GM18861 (cell line): ENCODE results near the gene ASPN.

Experiments used
- ATAC-seq: cut with Tn5 transposase; IDR thresholded peaks from one replicate; pipeline ENCODE4 v1.9.1; 2021; ENCODE audit not compliant: unreplicated experiment

Gene ASPN

GRCh38 chr9:92506184-92506857 is 24.0 kb upstream of the ASPN start:
- no peak for ATAC-seq

GRCh38 chr9:92504881-92505280 is 22.6 kb upstream of the ASPN start:
- ATAC-seq = no peak

GRCh38 chr9:92503156-92503555 is 20.9 kb upstream of the ASPN start:
- no peak for ATAC-seq

- ATAC-seq = no peak
These were observed 19.5 kb upstream of the ASPN start for GRCh38 chr9:92501671-92502393.

- ATAC-seq = no peak
These were observed 18.4 kb upstream of the ASPN start for GRCh38 chr9:92500725-92501124.

- ATAC-seq = no peak
These were observed 17.4 kb upstream of the ASPN start for GRCh38 chr9:92499701-92500100.

GRCh38 chr9:92496396-92497176 is 14.3 kb upstream of the ASPN start:
- ATAC-seq = no peak

- no peak for ATAC-seq
These were observed 12.6 kb upstream of the ASPN start for GRCh38 chr9:92494856-92495255.

- no peak for ATAC-seq
These were observed 11.6 kb upstream of the ASPN start for GRCh38 chr9:92493749-92494387.

- ATAC-seq = no peak
These were observed 10.6 kb upstream of the ASPN start for GRCh38 chr9:92492781-92493401.

- ATAC-seq = no peak
These were observed 6.6 kb upstream of the ASPN start for GRCh38 chr9:92488681-92489550.

GRCh38 chr9:92486371-92486770 is 4.1 kb upstream of the ASPN start:
- ATAC-seq = no peak

GRCh38 chr9:92484563-92484962 is 2.3 kb upstream of the ASPN start:
- no peak for ATAC-seq

GRCh38 chr9:92483627-92484545 is 1.6 kb upstream of the ASPN start:
- no peak for ATAC-seq

- no peak for ATAC-seq
These were observed 499 bp upstream of the ASPN start for GRCh38 chr9:92482805-92483204.

GRCh38 chr9:92480986-92481633 is 1.2 kb downstream of the ASPN start:
- ATAC-seq = no peak

GRCh38 chr9:92480291-92480771 is 2.0 kb downstream of the ASPN start:
- no peak for ATAC-seq

GRCh38 chr9:92479346-92479745 is 3.0 kb downstream of the ASPN start:
- ATAC-seq = no peak
